ENCODE results near the gene ARPC1A. TPM values are rescaled to one million over a fixed set of nuclear protein-coding genes. Genes with fewer than 3 reads are reported as not detected.
"Not testable (repeated sequence)": the region's sequence is repeated elsewhere in the genome, so short reads cannot be mapped to it uniquely, and the experiment has no call there.

ARPC1A gene
- total and polyA plus RNA-seq, 8 donors: 32.8 to 90.9 (median 62.7) TPM

DNA sequence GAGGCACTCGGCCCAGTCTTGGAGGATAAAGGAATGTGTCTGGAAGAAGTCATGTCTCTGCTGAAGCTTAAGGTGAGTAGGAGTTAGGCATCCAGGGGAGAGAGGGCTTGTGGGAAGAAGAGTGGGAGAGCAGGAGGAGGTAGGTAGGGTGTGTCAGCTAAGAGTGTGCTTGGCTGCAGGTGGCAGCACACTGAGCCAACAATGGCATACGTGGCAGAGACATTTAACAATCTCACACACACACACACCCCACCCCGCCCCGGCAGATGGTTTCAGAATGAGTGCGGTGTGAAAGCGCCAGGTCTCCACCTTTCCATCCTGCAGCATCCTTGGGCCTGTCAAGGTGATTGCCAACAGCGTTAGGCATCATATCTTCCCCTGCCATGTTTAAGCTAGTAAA lies 11.2 kb upstream of the ARPC1A start:
- TF ChIP-seq CTCF (IDR thresholded peaks at IDR 0.05): no peak
- Histone ChIP-seq H3K27ac (no peak overlapping the region), H3K27me3 (no peaks in the 10 kb centered on the region), H3K9me3 (no peaks in the 10 kb centered on the region), H3K4me1 (peaks cover 0 to 4% (median 0%) of the 10 kb centered on the region in 3 donors), H3K4me3 (no peak overlapping the region), H3K36me3 (no peaks in the 10 kb centered on the region)
- FAIRE-seq: no peak
- WGBS, 2 donors: 71 to 73% methylated on average over 7 of the region's 7 CpGs
- no peak for DNase-seq
- intact Hi-C loops (cut with DNase I): loop anchor here in 2 of 3 donors (2.0 to 10.0 kb wide), 3 partner anchors 170 to 277 kb away; partner anchors contain the start of gene SMURF1 (in 1 of the 2)
- peak in 1 of 4 donors; percentile 22 for ATAC-seq

DNA sequence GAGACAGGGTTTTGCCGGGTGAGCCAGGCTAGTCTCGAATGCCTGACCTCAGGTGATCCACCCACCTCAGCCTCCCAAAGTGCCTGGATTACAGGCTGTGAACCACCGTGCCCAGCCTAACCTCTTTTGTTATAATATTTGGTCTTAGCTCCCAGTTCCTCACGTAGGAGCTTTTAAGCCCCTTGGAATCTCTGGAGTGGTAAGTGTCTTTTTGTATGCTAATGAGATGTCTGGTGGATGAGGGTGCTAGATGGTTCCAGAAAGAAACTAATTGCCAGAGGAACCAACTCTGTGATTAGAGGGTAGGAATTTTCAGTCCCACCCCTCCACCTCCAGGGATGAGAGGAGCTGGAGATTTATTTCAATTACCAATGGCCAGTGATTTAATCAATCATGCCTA lies 5.3 kb upstream of the ARPC1A start:
- FAIRE-seq (no peak), ATAC-seq (no peak), DNase-seq (no peak)
- TF ChIP-seq CTCF (IDR thresholded peaks at IDR 0.05): no peak
- H3K36me3 ChIP-seq: no peaks in the 10 kb centered on the region
- H3K9me3 ChIP-seq: no peaks in the 10 kb centered on the region
- WGBS, 2 donors: 58 to 68% methylated on average over 4 of the region's 4 CpGs
- peaks cover 0 to 7% (median 5%) of the 10 kb centered on the region in 3 donors for H3K4me1 ChIP-seq
- H3K27me3 ChIP-seq: no peaks in the 10 kb centered on the region
- no peak overlapping the region for H3K4me3 ChIP-seq
- intact Hi-C loops (cut with DNase I): no loop called here
- H3K27ac ChIP-seq: no peak overlapping the region

DNA sequence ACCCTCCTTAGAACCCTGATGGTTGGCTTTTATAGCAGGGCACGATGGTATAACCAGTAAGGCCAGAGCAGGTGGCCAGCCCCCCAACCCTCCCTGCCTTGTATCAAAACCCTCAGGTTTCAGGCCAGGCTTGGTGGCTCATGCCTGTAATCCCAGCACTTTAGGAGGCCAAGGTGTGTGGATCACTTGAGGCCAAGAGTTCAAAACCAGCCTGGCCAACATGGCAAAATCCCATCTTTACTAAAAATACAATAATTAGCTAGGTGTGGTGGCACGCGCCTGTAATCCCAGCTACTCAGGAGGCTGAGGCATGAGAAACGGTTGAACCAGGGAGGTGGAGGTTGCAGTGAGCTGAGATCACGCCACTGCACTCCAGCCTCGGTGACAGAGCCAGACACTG lies 3.0 kb upstream of the ARPC1A start:
- H3K4me1 ChIP-seq: peaks cover 7 to 19% (median 12%) of the 10 kb centered on the region in 3 donors
- intact Hi-C loops (cut with DNase I); DNase-seq; H3K27ac ChIP-seq; H3K36me3 ChIP-seq; FAIRE-seq; H3K9me3 ChIP-seq; H3K27me3 ChIP-seq; H3K4me3 ChIP-seq; ATAC-seq: not testable (repeated sequence)
- 87 to 96% methylated on average over 6 of the region's 6 CpGs for WGBS, 2 donors

DNA sequence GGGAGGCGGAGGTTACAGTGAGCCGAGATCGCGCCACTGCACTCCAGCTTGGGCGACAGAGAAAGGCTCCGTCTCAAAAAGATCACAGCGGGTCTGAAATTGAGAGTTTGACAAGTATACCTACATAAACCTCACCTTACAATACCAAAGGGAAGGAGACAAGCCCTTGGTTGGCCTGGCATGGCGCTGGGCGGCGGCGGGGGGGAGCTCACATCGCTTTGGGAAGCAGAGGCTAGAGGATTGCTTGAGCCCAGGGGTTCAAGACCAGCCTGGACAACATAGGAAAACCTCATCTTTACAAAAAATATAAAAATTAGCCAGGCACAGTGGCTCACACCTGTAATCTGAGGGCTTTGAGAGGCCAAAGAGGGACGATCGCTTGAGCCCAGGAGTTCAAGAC lies 1.1 kb upstream of the ARPC1A start:
- no peak overlapping the region for H3K27ac ChIP-seq
- peak overlapping the region in 1 of 4 donors; percentile 70 for H3K4me3 ChIP-seq
- 95 to 96% methylated on average over 14 of the region's 14 CpGs for WGBS, 2 donors
- no peaks in the 10 kb centered on the region for H3K9me3 ChIP-seq
- FAIRE-seq (no peak), DNase-seq (no peak), ATAC-seq (no peak)
- no peaks in the 10 kb centered on the region for H3K36me3 ChIP-seq
- no peak for TF ChIP-seq CTCF (IDR thresholded peaks at IDR 0.05)
- H3K4me1 ChIP-seq: peaks cover 7 to 28% (median 12%) of the 10 kb centered on the region in 3 donors
- no peaks in the 10 kb centered on the region for H3K27me3 ChIP-seq
- intact Hi-C loops (cut with DNase I): no loop called here

DNA sequence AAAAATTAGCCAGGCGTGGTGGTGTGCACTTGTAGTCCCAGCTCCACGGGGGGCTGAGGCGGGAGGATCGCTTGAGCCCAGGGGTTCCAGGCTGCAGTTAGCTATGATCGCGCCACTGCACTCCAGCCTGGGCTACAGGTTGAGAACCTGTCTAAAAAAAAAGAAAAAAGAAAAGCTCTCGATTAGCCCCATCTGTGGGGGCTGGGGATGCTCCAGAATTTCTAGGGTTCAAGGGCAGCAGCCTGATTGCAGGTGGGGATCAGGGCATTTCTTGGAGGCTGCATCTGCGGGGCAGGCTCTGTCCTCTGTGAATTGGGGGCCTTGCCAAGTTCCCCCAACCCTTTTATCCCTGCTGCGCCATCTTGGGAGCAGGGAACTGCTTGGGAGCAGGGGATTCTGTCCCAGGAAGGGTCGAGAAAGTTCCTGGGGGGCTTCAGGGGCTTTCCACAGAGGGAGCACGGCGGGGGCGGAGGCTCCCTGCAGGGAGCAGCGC lies 651 bp upstream of the ARPC1A start:
- 17 to 26% methylated on average over 13 to 14 of the region's 14 CpGs for WGBS, 2 donors
- intact Hi-C loops (cut with DNase I): no loop called here
- Histone ChIP-seq H3K27ac (peak overlapping the region in 1 of 4 donors; percentile 55), H3K36me3 (no peaks in the 10 kb centered on the region), H3K9me3 (no peaks in the 10 kb centered on the region), H3K27me3 (no peaks in the 10 kb centered on the region), H3K4me3 (peak overlapping the region; percentile 70 to 98 (median 93)), H3K4me1 (peaks cover 7 to 32% (median 12%) of the 10 kb centered on the region in 3 donors)
- peak in 1 of 6 donors; percentile 31 for DNase-seq
- TF ChIP-seq CTCF (IDR thresholded peaks at IDR 0.05): no peak
- peak in 2 of 4 donors; percentile 1 to 2 for ATAC-seq
- no peak for FAIRE-seq
